K562 (cell line): ENCODE results near the gene ADRB1. TPM values are rescaled to one million over a fixed set of nuclear protein-coding genes. Genes with fewer than 3 reads are reported as not detected.

ENCODE experiments used
- C11orf30 ChIP-seq: fragments of 450-650 bp; IDR thresholded peaks from 2 replicates; pipeline ENCODE4 v1.6.1; 2016; ENCODE audit warnings: low read depth, mild to moderate bottlenecking
- EWSR1 ChIP-seq: fragments of 450-650 bp; IDR thresholded peaks from 2 replicates; pipeline ENCODE4 v1.6.1; 2018; ENCODE audit warnings: borderline replicate concordance, mild to moderate bottlenecking, low read depth, moderate library complexity; ENCODE audit not compliant: partially characterized antibody
- HDAC2 ChIP-seq: fragments of 450-650 bp; IDR thresholded peaks from 2 replicates; pipeline ENCODE4 v1.6.1; 2016; ENCODE audit warnings: mild to moderate bottlenecking
- MED1 ChIP-seq: sonication (generic); formaldehyde crosslinking; IDR thresholded peaks from 2 replicates; pipeline ENCODE4 v1.8.1; 2023; ENCODE audit warnings: missing genetic modification reagents, borderline replicate concordance
- NFE2 ChIP-seq: IDR thresholded peaks from 2 replicates; pipeline ENCODE4 v1.6.1; 2014; ENCODE audit warnings: antibody characterized with exemption, low read depth
- NR2C2 ChIP-seq, 2 experiments: fragments of 200-800 bp in 1 of 2; sonication (Bioruptor generic) in 1 of 2; sonication (generic) in 1 of 2; formaldehyde crosslinking in 1 of 2; IDR thresholded peaks; 2 replicates each; pipeline versions ENCODE4 v1.6.1 to v1.8.0; 2016 to 2022; ENCODE audit warnings: mild to moderate bottlenecking in 1 of 2, missing compliant biosample characterization in 1 of 2, missing genetic modification characterization in 1 of 2, missing genetic modification reagents in 1 of 2
- SIN3B ChIP-seq: fragments of 450-650 bp; IDR thresholded peaks from 2 replicates; pipeline ENCODE4 v1.6.1; 2017; ENCODE audit warnings: low read depth, mild to moderate bottlenecking, moderate library complexity
- SREBF1 ChIP-seq: fragments of 150-350 bp; IDR thresholded peaks from 2 replicates; pipeline ENCODE4 v1.6.1; 2014; ENCODE audit warnings: antibody characterized with exemption, low read depth, low read length, borderline replicate concordance
- STAT6 ChIP-seq: sonication (generic); formaldehyde crosslinking; IDR thresholded peaks from 2 replicates; pipeline ENCODE4 v1.8.1; 2023; ENCODE audit warnings: mild to moderate bottlenecking, missing genetic modification reagents
- TSC22D4 ChIP-seq: fragments of 450-650 bp; IDR thresholded peaks from 2 replicates; pipeline ENCODE4 v1.6.1; 2016; ENCODE audit warnings: missing genetic modification characterization, missing biosample characterization, control low read depth
- ZNF507 ChIP-seq: conservative IDR thresholded peaks from 2 replicates; pipeline ENCODE4 v1.6.1; 2017; ENCODE audit warnings: missing genetic modification characterization, missing compliant biosample characterization
- ZNF695 ChIP-seq: fragments of 450-650 bp; formaldehyde crosslinking; IDR thresholded peaks from 2 replicates; pipeline ENCODE4 v1.4.0; 2020; ENCODE audit warnings: mild to moderate bottlenecking, moderate library complexity
- polyA plus RNA-seq, 8 experiments: library from polyadenylated mRNA; depleted of rRNA in 4 of 8; stranded (reverse) in 5 of 8; unstranded in 3 of 8; fragments of >200 nt; fragmentation: Nextera tagmentation in 2 of 8; fragmentation: Illumina TruSeq in 1 of 8; extraction: Ambion mirVana in 2 of 8; extraction: Trizol in 1 of 8; gene quantifications; 2 replicates each; pipeline versions ENCODE4 v1.2.1 to v1.2.3, GENCODE V29; 2011 to 2014; ENCODE audit warnings: inconsistent platforms in 1 of 8, missing spikeins in 1 of 8
- total RNA-seq, 7 experiments: library from RNA; depleted of rRNA in 6 of 7; stranded (reverse); fragments of >200 nt in 6 of 7; fragmentation: Illumina TruSeq in 2 of 7; extraction: Trizol in 2 of 7; gene quantifications; 2 replicates each; pipeline versions ENCODE4 v1.2.1 to v1.2.3, GENCODE V29; 2011 to 2021; ENCODE audit warnings: low replicate concordance in 1 of 7
- TF ChIP-seq, protein P1 (sequence below): fragments of 200-800 bp; sonication (Bioruptor generic); IDR thresholded peaks from 2 replicates; pipeline ENCODE4 v1.6.1; 2016; ENCODE audit warnings: missing genetic modification characterization, missing compliant biosample characterization
- TF ChIP-seq, protein P2 (sequence below): fragments of 250-450 bp; sonication (Bioruptor Pico); IDR thresholded peaks from 2 replicates; pipeline ENCODE4 v1.4.0; 2020

The ADRB1 gene
- total and polyA plus RNA-seq, 9 of the 15 experiments (the other 6 are each of a cell fraction or from before 2014, with no cell fraction given), result 0.07 to 0.11 (median 0.09) TPM; not detected in 6

DNA sequence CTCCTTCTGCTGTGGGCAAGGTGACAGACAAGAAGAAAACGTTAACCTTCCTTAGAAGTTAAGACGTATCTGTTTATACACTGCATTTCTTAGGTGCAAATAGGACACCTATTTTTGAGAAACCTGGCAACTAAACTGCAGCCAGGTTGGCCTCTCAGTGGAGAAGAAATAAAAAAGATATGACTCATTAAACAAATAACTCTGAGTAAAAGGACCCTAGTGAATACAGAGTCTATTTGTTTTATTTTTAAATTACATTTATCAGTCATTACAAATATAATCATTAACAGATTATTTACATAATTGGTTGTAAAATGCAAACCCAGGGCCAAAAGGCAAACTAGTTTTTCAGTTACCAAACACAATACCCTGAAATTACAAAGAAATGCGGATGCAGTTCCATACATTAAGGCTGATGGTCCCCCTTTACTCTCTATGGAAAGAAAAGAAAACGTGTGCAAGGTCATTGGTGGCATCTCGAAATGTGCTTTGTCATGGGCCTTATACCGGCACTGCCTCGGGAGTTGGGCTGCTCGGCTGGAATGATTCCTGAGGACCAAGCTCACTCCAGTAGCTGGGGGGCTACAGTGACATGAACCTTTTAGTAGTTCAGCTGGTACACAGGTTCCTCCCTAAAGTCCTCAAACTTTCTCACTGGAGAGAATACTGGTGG, 38.4 kb downstream of the ADRB1 start (continued):
- TF ChIP-seq, protein P1, sequence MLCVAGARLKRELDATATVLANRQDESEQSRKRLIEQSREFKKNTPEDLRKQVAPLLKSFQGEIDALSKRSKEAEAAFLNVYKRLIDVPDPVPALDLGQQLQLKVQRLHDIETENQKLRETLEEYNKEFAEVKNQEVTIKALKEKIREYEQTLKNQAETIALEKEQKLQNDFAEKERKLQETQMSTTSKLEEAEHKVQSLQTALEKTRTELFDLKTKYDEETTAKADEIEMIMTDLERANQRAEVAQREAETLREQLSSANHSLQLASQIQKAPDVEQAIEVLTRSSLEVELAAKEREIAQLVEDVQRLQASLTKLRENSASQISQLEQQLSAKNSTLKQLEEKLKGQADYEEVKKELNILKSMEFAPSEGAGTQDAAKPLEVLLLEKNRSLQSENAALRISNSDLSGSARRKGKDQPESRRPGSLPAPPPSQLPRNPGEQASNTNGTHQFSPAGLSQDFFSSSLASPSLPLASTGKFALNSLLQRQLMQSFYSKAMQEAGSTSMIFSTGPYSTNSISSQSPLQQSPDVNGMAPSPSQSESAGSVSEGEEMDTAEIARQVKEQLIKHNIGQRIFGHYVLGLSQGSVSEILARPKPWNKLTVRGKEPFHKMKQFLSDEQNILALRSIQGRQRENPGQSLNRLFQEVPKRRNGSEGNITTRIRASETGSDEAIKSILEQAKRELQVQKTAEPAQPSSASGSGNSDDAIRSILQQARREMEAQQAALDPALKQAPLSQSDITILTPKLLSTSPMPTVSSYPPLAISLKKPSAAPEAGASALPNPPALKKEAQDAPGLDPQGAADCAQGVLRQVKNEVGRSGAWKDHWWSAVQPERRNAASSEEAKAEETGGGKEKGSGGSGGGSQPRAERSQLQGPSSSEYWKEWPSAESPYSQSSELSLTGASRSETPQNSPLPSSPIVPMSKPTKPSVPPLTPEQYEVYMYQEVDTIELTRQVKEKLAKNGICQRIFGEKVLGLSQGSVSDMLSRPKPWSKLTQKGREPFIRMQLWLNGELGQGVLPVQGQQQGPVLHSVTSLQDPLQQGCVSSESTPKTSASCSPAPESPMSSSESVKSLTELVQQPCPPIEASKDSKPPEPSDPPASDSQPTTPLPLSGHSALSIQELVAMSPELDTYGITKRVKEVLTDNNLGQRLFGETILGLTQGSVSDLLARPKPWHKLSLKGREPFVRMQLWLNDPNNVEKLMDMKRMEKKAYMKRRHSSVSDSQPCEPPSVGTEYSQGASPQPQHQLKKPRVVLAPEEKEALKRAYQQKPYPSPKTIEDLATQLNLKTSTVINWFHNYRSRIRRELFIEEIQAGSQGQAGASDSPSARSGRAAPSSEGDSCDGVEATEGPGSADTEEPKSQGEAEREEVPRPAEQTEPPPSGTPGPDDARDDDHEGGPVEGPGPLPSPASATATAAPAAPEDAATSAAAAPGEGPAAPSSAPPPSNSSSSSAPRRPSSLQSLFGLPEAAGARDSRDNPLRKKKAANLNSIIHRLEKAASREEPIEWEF, result no peak
- TF ChIP-seq NR2C2 (CRISPR knock-in tag; IDR thresholded peaks at IDR 0.05), result no peak
- TF ChIP-seq NR2C2 (tag; IDR thresholded peaks at IDR 0.05), result no peak
- no peak for TF ChIP-seq MED1
- peak; percentile 50; the same call in 1 of the 2 replicates for TF ChIP-seq C11orf30
- TF ChIP-seq, protein P2, sequence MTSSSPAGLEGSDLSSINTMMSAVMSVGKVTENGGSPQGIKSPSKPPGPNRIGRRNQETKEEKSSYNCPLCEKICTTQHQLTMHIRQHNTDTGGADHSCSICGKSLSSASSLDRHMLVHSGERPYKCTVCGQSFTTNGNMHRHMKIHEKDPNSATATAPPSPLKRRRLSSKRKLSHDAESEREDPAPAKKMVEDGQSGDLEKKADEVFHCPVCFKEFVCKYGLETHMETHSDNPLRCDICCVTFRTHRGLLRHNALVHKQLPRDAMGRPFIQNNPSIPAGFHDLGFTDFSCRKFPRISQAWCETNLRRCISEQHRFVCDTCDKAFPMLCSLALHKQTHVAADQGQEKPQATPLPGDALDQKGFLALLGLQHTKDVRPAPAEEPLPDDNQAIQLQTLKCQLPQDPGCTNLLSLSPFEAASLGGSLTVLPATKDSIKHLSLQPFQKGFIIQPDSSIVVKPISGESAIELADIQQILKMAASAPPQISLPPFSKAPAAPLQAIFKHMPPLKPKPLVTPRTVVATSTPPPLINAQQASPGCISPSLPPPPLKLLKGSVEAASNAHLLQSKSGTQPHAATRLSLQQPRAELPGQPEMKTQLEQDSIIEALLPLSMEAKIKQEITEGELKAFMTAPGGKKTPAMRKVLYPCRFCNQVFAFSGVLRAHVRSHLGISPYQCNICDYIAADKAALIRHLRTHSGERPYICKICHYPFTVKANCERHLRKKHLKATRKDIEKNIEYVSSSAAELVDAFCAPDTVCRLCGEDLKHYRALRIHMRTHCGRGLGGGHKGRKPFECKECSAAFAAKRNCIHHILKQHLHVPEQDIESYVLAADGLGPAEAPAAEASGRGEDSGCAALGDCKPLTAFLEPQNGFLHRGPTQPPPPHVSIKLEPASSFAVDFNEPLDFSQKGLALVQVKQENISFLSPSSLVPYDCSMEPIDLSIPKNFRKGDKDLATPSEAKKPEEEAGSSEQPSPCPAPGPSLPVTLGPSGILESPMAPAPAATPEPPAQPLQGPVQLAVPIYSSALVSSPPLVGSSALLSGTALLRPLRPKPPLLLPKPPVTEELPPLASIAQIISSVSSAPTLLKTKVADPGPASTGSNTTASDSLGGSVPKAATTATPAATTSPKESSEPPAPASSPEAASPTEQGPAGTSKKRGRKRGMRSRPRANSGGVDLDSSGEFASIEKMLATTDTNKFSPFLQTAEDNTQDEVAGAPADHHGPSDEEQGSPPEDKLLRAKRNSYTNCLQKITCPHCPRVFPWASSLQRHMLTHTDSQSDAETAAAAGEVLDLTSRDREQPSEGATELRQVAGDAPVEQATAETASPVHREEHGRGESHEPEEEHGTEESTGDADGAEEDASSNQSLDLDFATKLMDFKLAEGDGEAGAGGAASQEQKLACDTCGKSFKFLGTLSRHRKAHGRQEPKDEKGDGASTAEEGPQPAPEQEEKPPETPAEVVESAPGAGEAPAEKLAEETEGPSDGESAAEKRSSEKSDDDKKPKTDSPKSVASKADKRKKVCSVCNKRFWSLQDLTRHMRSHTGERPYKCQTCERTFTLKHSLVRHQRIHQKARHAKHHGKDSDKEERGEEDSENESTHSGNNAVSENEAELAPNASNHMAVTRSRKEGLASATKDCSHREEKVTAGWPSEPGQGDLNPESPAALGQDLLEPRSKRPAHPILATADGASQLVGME, result no peak
- no peak for TF ChIP-seq HDAC2
- no peak for TF ChIP-seq SREBF1
- no peak for TF ChIP-seq SIN3B
- no peak for TF ChIP-seq ZNF695 (CRISPR knock-in tag)
- TF ChIP-seq NFE2, result peak; percentile 63
- no peak for TF ChIP-seq TSC22D4 (tag)
- TF ChIP-seq ZNF507 (tag), result no peak
- TF ChIP-seq STAT6 (CRISPR knock-in tag), result no peak
- no peak for TF ChIP-seq EWSR1
